Skeletal muscle tissue (tissue), 4 donors: ENCODE results near the gene DBNL. TPM values are rescaled to one million over a fixed set of nuclear protein-coding genes. Genes with fewer than 3 reads are reported as not detected.
A peak's percentile ranks its signal among the peaks of the same experiment; 100 is the strongest.

Experiments
- H3K27ac ChIP-seq: one replicate; pipeline ENCODE4 v1.7.0; 2013; ENCODE audit warnings: mild to moderate bottlenecking, low read depth, low read length, inconsistent platforms
- H3K27me3 ChIP-seq, 3 donors: one replicate each; pipeline ENCODE4 v1.7.0; 2013; ENCODE audit warnings: low read length in 3 of 3; ENCODE audit not compliant: control insufficient read depth in 3 of 3, insufficient read depth in 3 of 3
- H3K36me3 ChIP-seq, 3 donors: one replicate each; pipeline ENCODE4 v1.7.0; 2013; ENCODE audit warnings: low read length in 3 of 3; ENCODE audit not compliant: control insufficient read depth in 3 of 3, insufficient read depth in 3 of 3
- H3K4me1 ChIP-seq, 3 donors: one replicate each; pipeline ENCODE4 v1.7.0; 2013; ENCODE audit warnings: low read length in 3 of 3, mild to moderate bottlenecking in 3 of 3; ENCODE audit not compliant: control insufficient read depth in 3 of 3, insufficient read depth in 3 of 3
- H3K4me3 ChIP-seq, 3 donors: one replicate each; pipeline ENCODE4 v1.7.0; 2013; ENCODE audit warnings: low read length in 3 of 3
- H3K9ac ChIP-seq, 3 donors: one replicate each; pipeline ENCODE4 v1.7.0; 2013; ENCODE audit warnings: low read length in 3 of 3, mild to moderate bottlenecking in 3 of 3, moderate library complexity in 2 of 3, low read depth in 1 of 3
- H3K9me3 ChIP-seq, 3 donors: one replicate each; pipeline ENCODE4 v1.7.0; 2013; ENCODE audit warnings: low read length in 3 of 3; ENCODE audit not compliant: control insufficient read depth in 3 of 3
- total RNA-seq: library from RNA; depleted of rRNA; stranded (reverse); fragments of >200 nt; gene quantifications from one replicate; pipeline ENCODE4 v1.2.3, GENCODE V29; 2014
- donor health status: Osteomylitis.

DBNL gene
- total RNA-seq, 1 donor from 2014 or later = 41.2 TPM

GRCh38 chr7:44096326-44096881 lies 51.9 kb downstream of the DBNL start:
- Histone ChIP-seq H3K4me3 (no peak overlapping the region), H3K4me1 (peaks cover 8 to 18% (median 14%) of the 10 kb centered on the region in 3 donors), H3K36me3 (no peaks in the 10 kb centered on the region), H3K9me3 (no peaks in the 10 kb centered on the region), H3K27me3 (no peaks in the 10 kb centered on the region), H3K9ac (no peak overlapping the region), H3K27ac (no peak overlapping the region)

GRCh38 chr7:44097064-44097932 lies 52.8 kb downstream of the DBNL start:
- H3K4me1 ChIP-seq = peaks cover 8 to 18% (median 15%) of the 10 kb centered on the region in 3 donors
- no peak overlapping the region for H3K4me3 ChIP-seq
- H3K27me3 ChIP-seq = no peaks in the 10 kb centered on the region
- no peaks in the 10 kb centered on the region for H3K36me3 ChIP-seq
- H3K27ac ChIP-seq = no peak overlapping the region
- H3K9ac ChIP-seq = no peak overlapping the region
- no peaks in the 10 kb centered on the region for H3K9me3 ChIP-seq

GRCh38 chr7:44098092-44099068 lies 53.9 kb downstream of the DBNL start:
- Histone ChIP-seq H3K9ac (no peak overlapping the region), H3K9me3 (no peaks in the 10 kb centered on the region), H3K27ac (no peak overlapping the region), H3K4me3 (no peak overlapping the region), H3K36me3 (no peaks in the 10 kb centered on the region), H3K27me3 (peaks cover 0 to 3% (median 0%) of the 10 kb centered on the region in 3 donors), H3K4me1 (peaks cover 16 to 23% (median 19%) of the 10 kb centered on the region in 3 donors)

GRCh38 chr7:44099669-44100068 lies 55.2 kb downstream of the DBNL start:
- Histone ChIP-seq H3K4me1 (peaks cover 18 to 25% (median 19%) of the 10 kb centered on the region in 3 donors), H3K9me3 (no peaks in the 10 kb centered on the region), H3K27me3 (peaks cover 0 to 6% (median 5%) of the 10 kb centered on the region in 3 donors), H3K4me3 (no peak overlapping the region), H3K9ac (no peak overlapping the region), H3K36me3 (no peaks in the 10 kb centered on the region), H3K27ac (no peak overlapping the region)

GRCh38 chr7:44100458-44101302 lies 56.2 kb downstream of the DBNL start:
- Histone ChIP-seq H3K27ac (peak overlapping the region; percentile 75), H3K4me1 (peaks cover 16 to 33% (median 26%) of the 10 kb centered on the region in 3 donors), H3K9ac (peak overlapping the region in 1 of 3 donors; percentile 30)

GRCh38 chr7:44101303-44101965 lies 56.9 kb downstream of the DBNL start:
- H3K4me3 ChIP-seq = no peak overlapping the region
- H3K9ac ChIP-seq = no peak overlapping the region
- H3K27ac ChIP-seq = peak overlapping the region; percentile 75
- peaks cover 17 to 37% (median 33%) of the 10 kb centered on the region in 3 donors for H3K4me1 ChIP-seq
- no peaks in the 10 kb centered on the region for H3K9me3 ChIP-seq
- no peaks in the 10 kb centered on the region for H3K36me3 ChIP-seq
- peaks cover 10 to 16% (median 14%) of the 10 kb centered on the region in 3 donors for H3K27me3 ChIP-seq

More at GRCh38 chr7:44100458-44101302, 56.2 kb downstream of the DBNL start:
- Histone ChIP-seq H3K36me3 (no peaks in the 10 kb centered on the region), H3K9me3 (no peaks in the 10 kb centered on the region), H3K4me3 (no peak overlapping the region), H3K27me3 (peaks cover 8 to 14% (median 10%) of the 10 kb centered on the region in 3 donors)

GRCh38 chr7:44101966-44102845 lies 57.7 kb downstream of the DBNL start:
- Histone ChIP-seq H3K27me3 (peaks cover 10 to 16% (median 14%) of the 10 kb centered on the region in 3 donors), H3K4me1 (peaks cover 17 to 37% (median 33%) of the 10 kb centered on the region in 3 donors), H3K4me3 (no peak overlapping the region), H3K9ac (peak overlapping the region in 1 of 3 donors; percentile 16), H3K36me3 (no peaks in the 10 kb centered on the region), H3K9me3 (no peaks in the 10 kb centered on the region), H3K27ac (peak overlapping the region; percentile 75)

- Histone ChIP-seq H3K9me3 (no peaks in the 10 kb centered on the region), H3K9ac (peak overlapping the region in 1 of 3 donors; percentile 16), H3K27ac (peak overlapping the region; percentile 75), H3K36me3 (no peaks in the 10 kb centered on the region), H3K27me3 (peaks cover 10 to 16% (median 14%) of the 10 kb centered on the region in 3 donors), H3K4me1 (peaks cover 17 to 33% (median 32%) of the 10 kb centered on the region in 3 donors), H3K4me3 (no peak overlapping the region)
Observed at GRCh38 chr7:44102846-44103565, 58.5 kb downstream of the DBNL start.
